IMR-90 (cell line): ENCODE measurements around the gene B3GLCT. TPM values are rescaled to one million over a fixed set of nuclear protein-coding genes. Genes with fewer than 3 reads are reported as not detected.

Experiments used
- ATAC-seq: fragments of 200-7000 bp; cut with Tn5 transposase; 2 replicates; pipeline ENCODE4 v1.9.1; 2020; ENCODE audit warnings: low read depth, mild to moderate bottlenecking, moderate library complexity
- BruUV-seq: library from RNA; stranded (reverse); fragments of 400-500 nt; replicated peaks from 2 replicates; lab custom pipeline; 2021; lab: Mats Ljungman, UMichigan
- CTCF ChIA-PET: fragments of 300-600 bp; formaldehyde crosslinking; extraction: SDS; loops from one replicate; lab custom pipeline; 2021; ENCODE audit warnings: antibody characterized with exemption; lab: Yijun Ruan, JAX
- POLR2A ChIA-PET: fragments of 300-600 bp; sonication (Branson Sonifier 250); formaldehyde crosslinking; loops from one replicate; lab custom pipeline; 2022; ENCODE audit warnings: antibody characterized with exemption; ENCODE audit not compliant: unreplicated experiment; lab: Charles Lee
- DNase-seq: peaks from one replicate; pipeline ENCODE4 v3.0.0; 2013
- H2AFZ ChIP-seq: replicated peaks from 2 replicates; pipeline ENCODE3; 2013; ENCODE audit warnings: low read length, mild to moderate bottlenecking; ENCODE audit not compliant: poor library complexity
- H2AK5ac ChIP-seq: 2 replicates; pipeline ENCODE4 v1.6.1; 2013; ENCODE audit warnings: low read depth, low read length, inconsistent platforms
- H2AK9ac ChIP-seq: replicated peaks from 2 replicates; pipeline ENCODE3; 2013; ENCODE audit warnings: mild to moderate bottlenecking, low read depth, low read length, moderate library complexity; ENCODE audit not compliant: poor library complexity
- H2BK120ac ChIP-seq: 2 replicates; pipeline ENCODE4 v1.6.1; 2013; ENCODE audit warnings: low read depth, low read length, inconsistent platforms
- H2BK15ac ChIP-seq: 3 replicates; pipeline ENCODE4 v1.6.1; 2013; ENCODE audit warnings: low read depth, low read length, inconsistent platforms
- H2BK20ac ChIP-seq: 2 replicates; pipeline ENCODE4 v1.6.1; 2013; ENCODE audit warnings: low read depth, mild to moderate bottlenecking, inconsistent platforms, low read length, moderate library complexity
- H2BK5ac ChIP-seq: 2 replicates; pipeline ENCODE4 v1.6.1; 2013; ENCODE audit warnings: mild to moderate bottlenecking, low read depth, low read length, inconsistent platforms; ENCODE audit not compliant: poor library complexity, severe bottlenecking
- H3K14ac ChIP-seq: replicated peaks from 2 replicates; pipeline ENCODE4 v1.6.1; 2013; ENCODE audit warnings: low read depth, low read length, inconsistent platforms
- H3K18ac ChIP-seq: 2 replicates; pipeline ENCODE4 v1.6.1; 2013; ENCODE audit warnings: low read depth, low read length, control low read depth
- H3K23ac ChIP-seq: 2 replicates; pipeline ENCODE4 v1.6.1; 2013; ENCODE audit warnings: low read depth, low read length, inconsistent platforms
- H3K27ac ChIP-seq: 2 replicates; pipeline ENCODE4 v1.5.1; 2013; ENCODE audit warnings: mild to moderate bottlenecking, control low read depth, low read length; ENCODE audit not compliant: insufficient read depth
- H3K27me3 ChIP-seq: 2 replicates; pipeline ENCODE4 v1.6.1; 2013; ENCODE audit warnings: low read length; ENCODE audit not compliant: control insufficient read depth, insufficient read depth
- H3K36me3 ChIP-seq: 2 replicates; pipeline ENCODE4 v1.6.1; 2013; ENCODE audit warnings: low read length, mixed read lengths; ENCODE audit not compliant: control insufficient read depth, insufficient read depth
- H3K4ac ChIP-seq: 2 replicates; pipeline ENCODE4 v1.6.1; 2013; ENCODE audit warnings: low read depth, low read length, inconsistent platforms
- H3K4me1 ChIP-seq: 2 replicates; pipeline ENCODE4 v1.6.1; 2013; ENCODE audit warnings: low read length, mixed read lengths; ENCODE audit not compliant: control insufficient read depth, insufficient read depth
- H3K4me2 ChIP-seq: 2 replicates; pipeline ENCODE4 v1.6.1; 2013; ENCODE audit warnings: low read depth, mild to moderate bottlenecking, control low read depth, low read length, moderate library complexity
- H3K4me3 ChIP-seq: 2 replicates; pipeline ENCODE4 v1.5.1; 2013; ENCODE audit warnings: low read depth, mild to moderate bottlenecking, control low read depth, low read length, moderate library complexity; ENCODE audit not compliant: insufficient read depth
- H3K56ac ChIP-seq: 2 replicates; pipeline ENCODE4 v1.6.1; 2013; ENCODE audit warnings: low read length, inconsistent platforms; ENCODE audit not compliant: insufficient read depth; ENCODE audit errors: extremely low read depth
- H3K79me1 ChIP-seq, 2 experiments: 2 replicates each; pipeline ENCODE4 v1.6.1; 2013; ENCODE audit warnings: low read length in 2 of 2, inconsistent platforms in 1 of 2, low read depth in 1 of 2
- H3K9ac ChIP-seq: 2 replicates; pipeline ENCODE4 v1.6.1; 2013; ENCODE audit warnings: low read depth, low read length, control low read depth
- H3K9me1 ChIP-seq: 2 replicates; pipeline ENCODE4 v1.6.1; 2013; ENCODE audit warnings: low read length, inconsistent platforms; ENCODE audit not compliant: insufficient read depth
- H3K9me3 ChIP-seq: 2 replicates; pipeline ENCODE4 v1.6.1; 2013; ENCODE audit warnings: low read length; ENCODE audit not compliant: control insufficient read depth, insufficient read depth
- H4K20me1 ChIP-seq: 2 replicates; pipeline ENCODE4 v1.6.1; 2013; ENCODE audit warnings: low read length, inconsistent platforms; ENCODE audit not compliant: insufficient read depth
- H4K5ac ChIP-seq: 2 replicates; pipeline ENCODE4 v1.6.1; 2013; ENCODE audit warnings: mild to moderate bottlenecking, low read depth, low read length, control low read depth
- H4K8ac ChIP-seq, 2 experiments: 2 replicates each; pipeline ENCODE4 v1.6.1; 2013; ENCODE audit warnings: low read depth in 2 of 2, low read length in 2 of 2, control low read depth in 1 of 2, inconsistent platforms in 1 of 2
- H4K91ac ChIP-seq: 2 replicates; pipeline ENCODE4 v1.6.1; 2013; ENCODE audit warnings: low read depth, low read length, inconsistent platforms; ENCODE audit not compliant: insufficient read depth
- BHLHE40 ChIP-seq: fragments of 150-350 bp; IDR thresholded peaks from 2 replicates; pipeline ENCODE4 v1.6.1; 2016; ENCODE audit warnings: mild to moderate bottlenecking, low read depth, low read length
- CEBPB ChIP-seq: IDR thresholded peaks from 2 replicates; pipeline ENCODE4 v1.6.1; 2012; ENCODE audit warnings: low read depth, low read length, improper control_type of control experiment
- CHD1 ChIP-seq: IDR thresholded peaks from 2 replicates; pipeline ENCODE4 v1.6.1; 2012; ENCODE audit warnings: low read depth, low read length, improper control_type of control experiment
- CTCF ChIP-seq: conservative IDR thresholded peaks from 2 replicates; pipeline ENCODE4 v1.5.1; 2012; ENCODE audit warnings: mild to moderate bottlenecking, low read depth, low read length, improper control_type of control experiment
- FOS ChIP-seq: fragments of 150-350 bp; IDR thresholded peaks from 2 replicates; pipeline ENCODE4 v1.6.1; 2016; ENCODE audit warnings: low read depth, low read length
- MAFK ChIP-seq: IDR thresholded peaks from 2 replicates; pipeline ENCODE4 v1.6.1; 2012; ENCODE audit warnings: low read depth, low read length, improper control_type of control experiment
- MAZ ChIP-seq: IDR thresholded peaks from 2 replicates; pipeline ENCODE4 v1.6.1; 2012; ENCODE audit warnings: low read depth, mild to moderate bottlenecking, low read length, improper control_type of control experiment, moderate library complexity, borderline replicate concordance
- MXI1 ChIP-seq: IDR thresholded peaks from 2 replicates; pipeline ENCODE4 v1.6.1; 2012; ENCODE audit warnings: low read depth, mild to moderate bottlenecking, low read length, moderate library complexity, borderline replicate concordance
- NFE2L2 ChIP-seq: fragments of 150-350 bp; IDR thresholded peaks from 2 replicates; pipeline ENCODE4 v1.6.1; 2016; ENCODE audit warnings: low read depth, mild to moderate bottlenecking, low read length
- POLR2A ChIP-seq: IDR thresholded peaks from 2 replicates; pipeline ENCODE4 v1.6.1; 2012; ENCODE audit warnings: mild to moderate bottlenecking, low read depth, low read length
- RAD21 ChIP-seq: IDR thresholded peaks from 2 replicates; pipeline ENCODE4 v1.6.1; 2012; ENCODE audit warnings: low read length, improper control_type of control experiment
- RCOR1 ChIP-seq: IDR thresholded peaks from 2 replicates; pipeline ENCODE4 v1.6.1; 2012; ENCODE audit warnings: mild to moderate bottlenecking, low read length, improper control_type of control experiment; ENCODE audit not compliant: insufficient replicate concordance
- RFX5 ChIP-seq: IDR thresholded peaks from 2 replicates; pipeline ENCODE4 v1.8.0; 2012; ENCODE audit warnings: low read depth, mild to moderate bottlenecking, low read length, moderate library complexity
- SMC3 ChIP-seq: fragments of 150-350 bp; IDR thresholded peaks from 2 replicates; pipeline ENCODE4 v1.6.1; 2016; ENCODE audit warnings: low read depth, mild to moderate bottlenecking, antibody characterized with exemption, low read length, moderate library complexity
- USF2 ChIP-seq: fragments of 150-350 bp; IDR thresholded peaks from 2 replicates; pipeline ENCODE4 v1.6.1; 2017; ENCODE audit warnings: mild to moderate bottlenecking, antibody characterized with exemption, low read length, low read depth
- WGBS, 2 experiments: methylation state at CpG; one replicate each; pipeline versions ENCODE4 v1.1.5 to v1.1.7; 2013; ENCODE audit warnings: missing lambda C conversion rate in 2 of 2; ENCODE audit not compliant: insufficient read length in 1 of 2; ENCODE audit errors: extremely low coverage in 2 of 2; 5-methylcytosine and 5-hydroxymethylcytosine counted together
- dilution Hi-C: fragments of 300-500 bp; cut with HindIII; formaldehyde crosslinking; loops from one replicate; pipeline ENCODE4 v1.14.3; 2018; ENCODE audit warnings: low sequenced_read_pairs; ENCODE audit not compliant: unreplicated experiment
- in situ Hi-C: fragments of 300-500 bp; cut with MboI; formaldehyde crosslinking; loops from 3 replicates; pipeline ENCODE4 v1.14.3; 2019; ENCODE audit warnings: low sequenced_read_pairs, inconsistent platforms, mixed read lengths
- intact Hi-C: fragments of 100-400 bp; cut with micrococcal nuclease; formaldehyde crosslinking; loops from 2 replicates; pipeline ENCODE4 v1.10.0; 2022
- polyA plus RNA-seq, 3 experiments: library from polyadenylated mRNA; depleted of rRNA; stranded (reverse); fragments of >200 nt; gene quantifications; 2 replicates each; pipeline ENCODE4 v1.2.3, GENCODE V29; 2012; ENCODE audit warnings: low replicate concordance in 1 of 3
- total RNA-seq: library from RNA; depleted of rRNA; stranded (reverse); fragments of >200 nt; gene quantifications from 2 replicates; pipeline ENCODE4 v1.2.3, GENCODE V29; 2012
- TF ChIP-seq, protein P1 (sequence below): fragments of 150-350 bp; IDR thresholded peaks from 2 replicates; pipeline ENCODE4 v1.6.1; 2016; ENCODE audit warnings: low read depth, mild to moderate bottlenecking, low read length, moderate library complexity, borderline replicate concordance

Gene B3GLCT
- total and polyA plus RNA-seq, 2 of the 4 experiments (the other 2 are of a cell fraction): 2.0 to 4.5 TPM

DNA sequence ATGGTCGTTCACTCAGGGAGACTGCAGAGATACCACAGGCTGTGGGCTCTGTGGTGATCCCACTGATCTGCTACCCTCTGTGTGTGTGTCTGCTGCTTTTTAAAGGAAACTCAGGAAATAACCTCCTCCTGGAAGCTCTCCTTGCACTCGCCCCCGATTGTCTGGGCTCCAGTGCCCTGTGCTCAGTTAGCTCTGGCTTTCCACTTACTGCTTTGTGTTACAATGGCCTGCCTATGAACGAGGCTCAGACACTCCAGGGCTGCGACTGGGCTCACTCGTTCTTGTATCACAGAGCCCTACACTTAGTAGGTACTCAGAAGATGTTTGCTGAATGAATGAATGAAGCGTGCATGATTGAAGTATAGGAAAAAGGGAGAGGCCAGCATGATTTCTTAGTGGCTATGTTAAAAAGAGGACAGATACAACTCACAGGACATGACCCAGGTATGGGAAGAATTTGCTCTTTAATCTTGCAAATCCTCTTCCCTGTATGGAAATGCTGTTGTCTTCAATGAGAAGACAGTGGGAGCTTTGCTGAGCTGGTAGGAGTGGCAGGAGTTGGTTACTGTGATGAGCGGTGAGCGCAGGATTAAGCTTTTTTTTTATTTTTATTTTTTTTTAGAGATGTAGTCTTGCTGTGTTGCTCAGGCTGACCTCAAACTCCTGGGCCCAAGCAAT is 26.4 kb downstream of the B3GLCT start:
- dilution Hi-C loops: no loop called here
- no TSS peak for BruUV-seq
- Histone ChIP-seq H3K18ac (no peak overlapping the region), H2BK120ac (no peak overlapping the region), H3K4me1 (no peaks in the 10 kb centered on the region), H3K56ac (no peak overlapping the region), H3K23ac (no peak overlapping the region), H3K36me3 (no peaks in the 10 kb centered on the region), H2BK15ac (no peak overlapping the region), H3K27ac (no peak overlapping the region), H3K79me1 (no peaks in the 10 kb centered on the region; a peak in 1 of 4 replicates), H2BK20ac (no peak overlapping the region), H3K4ac (no peak overlapping the region), H3K9me1 (peaks cover 7% of the 10 kb centered on the region; the same call in 1 of the 2 replicates), H4K91ac (no peak overlapping the region), H3K9ac (no peak overlapping the region), H2AK9ac (no peak overlapping the region), H3K14ac (no peak overlapping the region), H3K9me3 (no peaks in the 10 kb centered on the region), H2AK5ac (no peak overlapping the region), H3K4me2 (no peak overlapping the region), H3K27me3 (no peaks in the 10 kb centered on the region), H3K4me3 (no peak overlapping the region), H4K5ac (no peak overlapping the region), H4K20me1 (no peaks in the 10 kb centered on the region), H4K8ac (no peak overlapping the region), H2BK5ac (no peak overlapping the region), H2AFZ (no peak overlapping the region)
- ChIA-PET CTCF (interaction anchor here (0.6 kb wide), 1 partner anchor 19 kb away, joined by 3 read pairs; no protein-coding TSS in a partner anchor), POLR2A (no interaction called here)
- TF ChIP-seq CTCF: no peak
- no peak for TF ChIP-seq RAD21
- TF ChIP-seq NFE2L2: no peak
- TF ChIP-seq FOS: no peak
- no peak for TF ChIP-seq SMC3
- TF ChIP-seq, protein P1, sequence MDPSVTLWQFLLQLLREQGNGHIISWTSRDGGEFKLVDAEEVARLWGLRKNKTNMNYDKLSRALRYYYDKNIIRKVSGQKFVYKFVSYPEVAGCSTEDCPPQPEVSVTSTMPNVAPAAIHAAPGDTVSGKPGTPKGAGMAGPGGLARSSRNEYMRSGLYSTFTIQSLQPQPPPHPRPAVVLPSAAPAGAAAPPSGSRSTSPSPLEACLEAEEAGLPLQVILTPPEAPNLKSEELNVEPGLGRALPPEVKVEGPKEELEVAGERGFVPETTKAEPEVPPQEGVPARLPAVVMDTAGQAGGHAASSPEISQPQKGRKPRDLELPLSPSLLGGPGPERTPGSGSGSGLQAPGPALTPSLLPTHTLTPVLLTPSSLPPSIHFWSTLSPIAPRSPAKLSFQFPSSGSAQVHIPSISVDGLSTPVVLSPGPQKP: no peak
- TF ChIP-seq POLR2A: no peak
- TF ChIP-seq CHD1: no peak
- no peak for TF ChIP-seq MAFK
- no peak for TF ChIP-seq CEBPB
- no peak for TF ChIP-seq RFX5
- no peak for TF ChIP-seq USF2
- TF ChIP-seq BHLHE40: no peak
- TF ChIP-seq RCOR1: no peak
- no peak for TF ChIP-seq MAZ
- no peak for TF ChIP-seq MXI1
- no peak for DNase-seq
- 95% methylated on average over 4 of the region's 9 CpGs; no CpG with 5 or more reads in 1 of the 2 experiments for WGBS, 2 experiments
- in situ Hi-C loops: loop anchor here (25.0 kb wide), 1 partner anchor 511 kb away; the partner anchor contains the start of gene RXFP2
- no peak for ATAC-seq
- intact Hi-C loops: no loop called here
